Endometrium (tissue), 2 donors: ENCODE measurements around the gene CAMK2B.
"Not testable (repeated sequence)": the region's sequence is repeated elsewhere in the genome, so short reads cannot be mapped to it uniquely, and the experiment has no call there.

Source experiments
- FAIRE-seq: peaks from 2 replicates; lab custom pipeline; 2012; peaks lifted over from hg19 to GRCh38; lab: Jason Lieb, UNC
- donor health status: control.
- donor health status: control.

CAMK2B gene

GRCh38 chr7:44215531-44215930, 109.9 kb downstream of the CAMK2B start:
- no peak for FAIRE-seq

- FAIRE-seq: no peak
Measured at GRCh38 chr7:44213877-44214388, 111.5 kb downstream of the CAMK2B start.

GRCh38 chr7:44213206-44213876, 112.1 kb downstream of the CAMK2B start:
- no peak for FAIRE-seq

- no peak for FAIRE-seq
Measured at GRCh38 chr7:44212581-44213184, 112.7 kb downstream of the CAMK2B start.

GRCh38 chr7:44212018-44212417, 113.4 kb downstream of the CAMK2B start:
- no peak for FAIRE-seq

GRCh38 chr7:44211126-44211675, 114.2 kb downstream of the CAMK2B start:
- no peak for FAIRE-seq

GRCh38 chr7:44210107-44210506, 115.3 kb downstream of the CAMK2B start:
- no peak for FAIRE-seq

GRCh38 chr7:44208085-44208484, 117.3 kb downstream of the CAMK2B start:
- FAIRE-seq: no peak

- FAIRE-seq: no peak
Measured at GRCh38 chr7:44206008-44206407, 119.4 kb downstream of the CAMK2B start.

GRCh38 chr7:44201813-44202212, 123.6 kb downstream of the CAMK2B start:
- no peak for FAIRE-seq

GRCh38 chr7:44200699-44201461, 124.5 kb downstream of the CAMK2B start, which contains the start of gene YKT6:
TSS of gene YKT6 (plus strand) at chr7:44200978. CDS start at chr7:44201136, 158 bp downstream.
- peak; percentile 70 for FAIRE-seq

- FAIRE-seq: not testable (repeated sequence)
Measured at GRCh38 chr7:44200163-44200562, 125.2 kb downstream of the CAMK2B start.

- FAIRE-seq: no peak
Measured at GRCh38 chr7:44197474-44197873, 127.9 kb downstream of the CAMK2B start.

GRCh38 chr7:44196450-44196872, 128.9 kb downstream of the CAMK2B start:
- FAIRE-seq: no peak

GRCh38 chr7:44195889-44196288, 129.5 kb downstream of the CAMK2B start:
- no peak for FAIRE-seq

- FAIRE-seq: no peak
Measured at GRCh38 chr7:44194562-44195145, 130.7 kb downstream of the CAMK2B start.

GRCh38 chr7:44194069-44194468, 131.3 kb downstream of the CAMK2B start:
- no peak for FAIRE-seq

- FAIRE-seq: no peak
Measured at GRCh38 chr7:44193011-44193802, 132.2 kb downstream of the CAMK2B start.

GRCh38 chr7:44191171-44191570, 134.2 kb downstream of the CAMK2B start:
- FAIRE-seq: no peak

GRCh38 chr7:44189993-44190872, 135.2 kb downstream of the CAMK2B start:
- no peak for FAIRE-seq
